Bone marrow (tissue), 2 donors: Measurements from ENCODE around the gene FAM83C.
A peak's percentile ranks its signal among the peaks of the same experiment; 100 is the strongest.

Experiments
- DNase-seq, 2 donors: peaks; one replicate each; lab custom pipeline; 2025; lab: John Stamatoyannopoulos, UW

FAM83C gene

GRCh38 chr20:35283441-35284266 lies 8.6 kb downstream of the FAM83C start:
- peak in 1 of 2 donors; percentile 10 for DNase-seq

GRCh38 chr20:35281506-35282101 lies 10.6 kb downstream of the FAM83C start:
- DNase-seq: no peak

- no peak for DNase-seq
These were observed 11.7 kb downstream of the FAM83C start for GRCh38 chr20:35280523-35280922.

- no peak for DNase-seq
These were observed 12.6 kb downstream of the FAM83C start for GRCh38 chr20:35279533-35280174.

GRCh38 chr20:35279040-35279439 lies 13.2 kb downstream of the FAM83C start:
- no peak for DNase-seq

GRCh38 chr20:35277531-35278395 lies 14.5 kb downstream of the FAM83C start, which contains the start of gene MMP24OS:
Gene MMP24OS (minus strand): TSS chr20:35278122. CDS start chr20:35277929, 193 bp downstream.
- DNase-seq: peak; percentile 86 to 89

GRCh38 chr20:35277127-35277526 lies 15.1 kb downstream of the FAM83C start:
- DNase-seq: no peak

GRCh38 chr20:35276408-35276807 lies 15.8 kb downstream of the FAM83C start:
- no peak for DNase-seq

GRCh38 chr20:35275741-35276251 lies 16.4 kb downstream of the FAM83C start:
- no peak for DNase-seq

- no peak for DNase-seq
These were observed 17.8 kb downstream of the FAM83C start for GRCh38 chr20:35274172-35275092.

GRCh38 chr20:35273449-35274171 lies 18.6 kb downstream of the FAM83C start:
- DNase-seq: no peak

GRCh38 chr20:35271904-35272303 lies 20.3 kb downstream of the FAM83C start:
- no peak for DNase-seq

GRCh38 chr20:35271073-35271882 lies 20.9 kb downstream of the FAM83C start:
- DNase-seq: no peak

- no peak for DNase-seq
These were observed 22.0 kb downstream of the FAM83C start for GRCh38 chr20:35270021-35270902.

- DNase-seq: peak in 1 of 2 donors; percentile 12
These were observed 23.0 kb downstream of the FAM83C start for GRCh38 chr20:35269055-35269781.

GRCh38 chr20:35267092-35267491 lies 25.1 kb downstream of the FAM83C start:
- no peak for DNase-seq

GRCh38 chr20:35264755-35265154 lies 27.5 kb downstream of the FAM83C start:
- DNase-seq: no peak
